ENCODE data around the gene TAF11L14. TPM values are rescaled to one million over a fixed set of nuclear protein-coding genes. Genes with fewer than 3 reads are reported as not detected.

TAF11L14 gene
- total RNA-seq, 1 donor from 2014 or later: not detected

DNA sequence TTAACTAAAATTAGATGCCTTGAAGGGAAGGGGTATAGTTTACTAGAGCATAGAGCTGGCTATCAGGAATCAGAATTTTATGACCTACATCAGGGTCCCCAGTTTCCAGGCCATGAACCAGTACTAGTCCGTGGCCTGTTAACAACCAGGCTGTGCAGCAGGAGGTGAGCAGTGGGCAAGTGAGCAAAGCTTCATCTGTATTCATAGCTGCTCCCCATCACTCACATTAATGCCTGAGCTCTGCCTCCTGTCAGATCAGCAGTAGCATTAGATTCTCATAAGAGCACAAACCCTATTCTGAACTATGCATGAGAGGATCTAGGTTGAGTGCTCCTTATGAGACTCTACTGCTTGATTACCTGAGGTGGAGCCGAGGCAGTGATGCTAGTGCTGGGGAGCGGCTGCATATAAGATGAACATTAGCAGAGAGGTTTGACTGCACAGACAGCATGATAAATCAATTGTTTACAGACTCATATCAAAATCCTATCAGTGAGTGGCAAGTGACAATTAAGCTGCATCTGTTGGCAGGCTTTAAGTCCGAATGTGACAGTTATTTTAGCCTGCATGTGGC, 44.6 kb downstream of the TAF11L14 start:
- Mint-ChIP-seq H3K9me3 (no peaks in the 10 kb centered on the region), H3K27me3 (ENCODE audit: low read depth) (no peaks in the 10 kb centered on the region), H3K4me3 (no peak overlapping the region), H3K27ac (ENCODE audit: unreplicated experiment) (no peak overlapping the region), H3K4me1 (no peaks in the 10 kb centered on the region), H3K36me3 (ENCODE audit: low read depth) (no peaks in the 10 kb centered on the region)
- TF ChIP-seq, protein P1, sequence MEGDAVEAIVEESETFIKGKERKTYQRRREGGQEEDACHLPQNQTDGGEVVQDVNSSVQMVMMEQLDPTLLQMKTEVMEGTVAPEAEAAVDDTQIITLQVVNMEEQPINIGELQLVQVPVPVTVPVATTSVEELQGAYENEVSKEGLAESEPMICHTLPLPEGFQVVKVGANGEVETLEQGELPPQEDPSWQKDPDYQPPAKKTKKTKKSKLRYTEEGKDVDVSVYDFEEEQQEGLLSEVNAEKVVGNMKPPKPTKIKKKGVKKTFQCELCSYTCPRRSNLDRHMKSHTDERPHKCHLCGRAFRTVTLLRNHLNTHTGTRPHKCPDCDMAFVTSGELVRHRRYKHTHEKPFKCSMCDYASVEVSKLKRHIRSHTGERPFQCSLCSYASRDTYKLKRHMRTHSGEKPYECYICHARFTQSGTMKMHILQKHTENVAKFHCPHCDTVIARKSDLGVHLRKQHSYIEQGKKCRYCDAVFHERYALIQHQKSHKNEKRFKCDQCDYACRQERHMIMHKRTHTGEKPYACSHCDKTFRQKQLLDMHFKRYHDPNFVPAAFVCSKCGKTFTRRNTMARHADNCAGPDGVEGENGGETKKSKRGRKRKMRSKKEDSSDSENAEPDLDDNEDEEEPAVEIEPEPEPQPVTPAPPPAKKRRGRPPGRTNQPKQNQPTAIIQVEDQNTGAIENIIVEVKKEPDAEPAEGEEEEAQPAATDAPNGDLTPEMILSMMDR (conservative IDR thresholded peaks at IDR 0.05): no peak
- DNase-seq (ENCODE audit: low read depth, low spot score): no peak

DNA sequence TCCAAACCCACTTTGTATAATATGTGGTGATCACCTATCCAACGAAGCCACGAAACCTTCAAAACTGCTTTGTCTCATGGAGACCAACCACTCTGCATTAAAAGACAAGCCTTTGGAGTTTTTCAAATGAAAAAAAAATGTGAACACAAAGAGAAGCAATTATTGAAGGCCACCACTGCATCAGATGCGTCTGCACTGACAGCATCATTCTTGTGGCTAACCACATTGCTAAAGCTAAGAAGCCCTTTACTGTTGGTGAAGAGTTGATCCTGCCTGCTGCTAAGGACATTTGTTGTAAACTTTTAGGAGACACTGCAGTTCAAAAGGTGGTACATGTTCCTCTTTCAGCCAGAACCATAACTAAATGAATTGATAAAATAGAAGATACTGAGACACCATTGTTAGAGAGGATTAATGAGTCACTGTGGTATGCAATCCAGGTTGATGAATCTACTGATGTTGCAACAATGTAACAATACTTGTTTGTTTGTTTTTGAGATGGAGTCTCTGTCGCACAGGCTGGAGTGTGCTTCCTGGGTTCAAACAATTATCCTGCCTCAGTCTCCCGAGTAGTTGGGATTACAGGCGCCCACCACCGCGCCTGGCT, 45.4 kb downstream of the TAF11L14 start:
- Mint-ChIP-seq H3K4me1 (no peaks in the 10 kb centered on the region), H3K27me3 (ENCODE audit: low read depth) (no peaks in the 10 kb centered on the region), H3K27ac (ENCODE audit: unreplicated experiment) (no peak overlapping the region), H3K4me3 (no peak overlapping the region), H3K9me3 (no peaks in the 10 kb centered on the region), H3K36me3 (ENCODE audit: low read depth) (no peaks in the 10 kb centered on the region)
- TF ChIP-seq, protein P1 (conservative IDR thresholded peaks at IDR 0.05): no peak
- DNase-seq (ENCODE audit: low read depth, low spot score): no peak

DNA sequence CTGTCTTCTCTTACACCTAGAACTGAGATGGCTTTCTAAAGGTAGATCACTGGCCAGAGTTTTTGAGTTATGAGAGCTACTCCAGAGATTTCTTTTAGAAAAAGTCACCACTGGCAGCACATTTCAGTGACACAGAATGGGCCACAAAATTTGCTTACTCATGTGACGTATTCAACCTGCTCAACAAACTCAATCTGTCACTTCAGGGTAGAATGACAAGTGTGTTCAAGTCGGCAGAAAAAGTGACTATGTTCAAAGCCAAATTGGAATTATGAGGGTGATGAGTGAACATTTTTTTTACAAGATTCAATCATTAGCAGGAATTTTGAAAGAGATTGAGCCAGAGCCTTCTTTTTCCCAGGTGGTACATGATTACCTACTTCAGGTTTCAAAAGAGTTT, 46.5 kb downstream of the TAF11L14 start:
- no peaks in the 10 kb centered on the region for H3K27me3 Mint-ChIP-seq (ENCODE audit: low read depth)
- H3K4me1 Mint-ChIP-seq: no peaks in the 10 kb centered on the region
- TF ChIP-seq, protein P1 (conservative IDR thresholded peaks at IDR 0.05): no peak
- no peaks in the 10 kb centered on the region for H3K36me3 Mint-ChIP-seq (ENCODE audit: low read depth)
- no peak overlapping the region for H3K27ac Mint-ChIP-seq (ENCODE audit: unreplicated experiment)
- H3K9me3 Mint-ChIP-seq: no peaks in the 10 kb centered on the region
- no peak for DNase-seq (ENCODE audit: low read depth, low spot score)
- no peak overlapping the region for H3K4me3 Mint-ChIP-seq

Other genes with a start within 250 kb of the TAF11L14 start
- gene TAF11L2, start 136.2 kb upstream of the TAF11L14 start, total RNA-seq: not detected in 2 replicates
- gene TAF11L3, start 116.1 kb upstream of the TAF11L14 start, total RNA-seq: not detected in 2 replicates
- gene TAF11L4, start 112.7 kb upstream of the TAF11L14 start, total RNA-seq: not detected in 2 replicates
- not detected in 2 replicates for gene TAF11L5, start 109.2 kb upstream of the TAF11L14 start, total RNA-seq
- gene TAF11L6, start 105.8 kb upstream of the TAF11L14 start, total RNA-seq: not detected in 2 replicates
- not detected in 2 replicates for gene TAF11L7, start 48.7 kb upstream of the TAF11L14 start, total RNA-seq
- gene TAF11L8, start 43.5 kb upstream of the TAF11L14 start, total RNA-seq: not detected in 2 replicates
- gene TAF11L9, start 40.1 kb upstream of the TAF11L14 start, total RNA-seq: not detected in 2 replicates
- gene TAF11L10, start 36.6 kb upstream of the TAF11L14 start, total RNA-seq: not detected in 2 replicates
- not detected in 2 replicates for gene TAF11L11, start 30.3 kb upstream of the TAF11L14 start, total RNA-seq
- not detected in 2 replicates for gene TAF11L12, start 24.1 kb upstream of the TAF11L14 start, total RNA-seq
- gene TAF11L13, start 2.4 kb upstream of the TAF11L14 start, total RNA-seq: not detected in 2 replicates